B cell (primary cell): ENCODE data around the gene WDR4. TPM values are rescaled to one million over a fixed set of nuclear protein-coding genes. Genes with fewer than 3 reads are reported as not detected.
"Not testable (repeated sequence)": the region's sequence is repeated elsewhere in the genome, so short reads cannot be mapped to it uniquely, and the experiment has no call there.

Source experiments
- ATAC-seq: fragments of 200-7000 bp; cut with Tn5 transposase; one replicate; pipeline ENCODE4 v1.10.0; 2021; ENCODE audit warnings: low read depth, mild to moderate bottlenecking, moderate number of reproducible peaks, moderate library complexity
- CTCF ChIA-PET: fragments of 350-600 bp; sonication (Branson Sonifier 250); formaldehyde crosslinking; loops from one replicate; lab custom pipeline; 2021; ENCODE audit warnings: antibody characterized with exemption, inconsistent platforms; lab: Charles Lee
- POLR2A ChIA-PET: fragments of 350-600 bp; sonication (Branson Sonifier 250); formaldehyde crosslinking; loops from one replicate; lab custom pipeline; 2021; ENCODE audit warnings: antibody characterized with exemption; lab: Charles Lee
- DNase-seq: peaks from one replicate; pipeline ENCODE4 v3.0.0; 2013
- H2AFZ ChIP-seq: 2 replicates; pipeline ENCODE4 v1.6.1; 2012; ENCODE audit warnings: mild to moderate bottlenecking, low read depth, low read length; ENCODE audit not compliant: insufficient read depth, poor library complexity, severe bottlenecking
- H3K27ac ChIP-seq, 2 donors: 1 replicate in 1 of 2; 2 replicates in 1 of 2; pipeline ENCODE4 v1.5.1; 2012 to 2013; ENCODE audit warnings: low read length in 2 of 2, mild to moderate bottlenecking in 2 of 2, moderate library complexity in 1 of 2
- H3K27me3 ChIP-seq, 4 experiments: fragments of 200-600 bp in 1 of 4; sonication (generic) in 1 of 4; replicated peaks in 1 of 4; 1 replicate in 2 of 4; 2 replicates in 2 of 4; pipeline versions ENCODE4 v1.6.1 to v1.7.0; 2013 to 2016; ENCODE audit warnings: low read length in 3 of 4, mild to moderate bottlenecking in 2 of 4, mixed read lengths in 1 of 4, moderate library complexity in 1 of 4; ENCODE audit not compliant: insufficient read depth in 4 of 4, control insufficient read depth in 3 of 4; ENCODE audit errors: control extremely low read depth in 1 of 4
- H3K36me3 ChIP-seq, 2 experiments: replicated peaks in 1 of 2; 1 replicate in 1 of 2; 2 replicates in 1 of 2; pipeline versions ENCODE4 v1.6.1 to v1.7.1; 2013; ENCODE audit warnings: low read length in 1 of 2; ENCODE audit not compliant: insufficient read depth in 2 of 2, control insufficient read depth in 1 of 2; ENCODE audit errors: control extremely low read depth in 1 of 2, extremely low read depth in 1 of 2
- H3K4me1 ChIP-seq, 2 donors: fragments of 200-600 bp in 1 of 2; sonication (generic) in 1 of 2; 1 replicate in 1 of 2; 2 replicates in 1 of 2; pipeline versions ENCODE4 v1.5.1 to v1.6.1; 2013 to 2017; ENCODE audit warnings: low read length in 2 of 2; ENCODE audit not compliant: control insufficient read depth in 2 of 2, insufficient read depth in 2 of 2
- H3K4me2 ChIP-seq: replicated peaks from 2 replicates; pipeline ENCODE3; 2012; ENCODE audit warnings: mild to moderate bottlenecking, low read depth, low read length; ENCODE audit not compliant: poor library complexity, severe bottlenecking
- H3K4me3 ChIP-seq, 5 experiments: fragments of 200-600 bp in 1 of 5; sonication (generic) in 1 of 5; 1 replicate in 3 of 5; 2 replicates in 2 of 5; pipeline versions ENCODE4 v1.5.1 to v1.7.0; 2011 to 2016; ENCODE audit warnings: low read length in 4 of 5, mild to moderate bottlenecking in 4 of 5, low read depth in 2 of 5, control low read depth in 1 of 5, moderate library complexity in 1 of 5; ENCODE audit not compliant: insufficient read depth in 1 of 5; ENCODE audit errors: control extremely low read depth in 1 of 5, extremely low read depth in 1 of 5
- H3K79me2 ChIP-seq: fragments of 200-600 bp; sonication (generic); one replicate; pipeline ENCODE4 v1.6.0; 2016; ENCODE audit warnings: low read length; ENCODE audit not compliant: control insufficient read depth, insufficient read depth
- H3K9ac ChIP-seq: fragments of 200-600 bp; sonication (generic); 2 replicates; pipeline ENCODE4 v1.6.1; 2017; ENCODE audit warnings: mild to moderate bottlenecking, low read length, moderate library complexity
- H3K9me3 ChIP-seq, 3 donors: one replicate each; pipeline versions ENCODE4 v1.6.1 to v1.7.1; 2013; ENCODE audit warnings: low read length in 2 of 3; ENCODE audit not compliant: control insufficient read depth in 2 of 3, insufficient read depth in 1 of 3; ENCODE audit errors: control extremely low read depth in 1 of 3
- H4K20me1 ChIP-seq: 2 replicates; pipeline ENCODE4 v1.6.0; 2012; ENCODE audit warnings: mild to moderate bottlenecking, low read length; ENCODE audit not compliant: insufficient read depth, control insufficient read depth, poor library complexity, severe bottlenecking
- H3K27ac Mint-ChIP-seq: one replicate; pipeline ENCODE4 v1.8.0; 2021; ENCODE audit warnings: mixed read lengths
- H3K27me3 Mint-ChIP-seq: one replicate; pipeline ENCODE4 v1.8.0; 2021; ENCODE audit warnings: mixed read lengths
- H3K4me1 Mint-ChIP-seq: one replicate; pipeline ENCODE4 v1.8.0; 2021; ENCODE audit warnings: mixed read lengths
- H3K4me3 Mint-ChIP-seq: one replicate; pipeline ENCODE4 v1.8.0; 2021; ENCODE audit warnings: mixed read lengths
- H3K9me3 Mint-ChIP-seq: one replicate; pipeline ENCODE4 v1.8.0; 2022; ENCODE audit warnings: mixed read lengths; ENCODE audit not compliant: insufficient read depth
- CTCF ChIP-seq: fragments of 200-600 bp; IDR thresholded peaks from one replicate; pipeline ENCODE4 v1.8.0; 2022; ENCODE audit warnings: antibody characterized with exemption, mild to moderate bottlenecking
- EZH2 ChIP-seq: IDR thresholded peaks from 2 replicates; pipeline ENCODE4 v1.6.1; 2012; ENCODE audit warnings: borderline replicate concordance, low read depth, mild to moderate bottlenecking, moderate library complexity, low read length; ENCODE audit not compliant: insufficient read depth, poor library complexity, severe bottlenecking
- WGBS: methylation state at CpG from one replicate; pipeline ENCODE4 v1.1.5; 2013; ENCODE audit warnings: missing lambda C conversion rate; ENCODE audit not compliant: insufficient coverage; 5-methylcytosine and 5-hydroxymethylcytosine counted together
- intact Hi-C: fragments of 100-400 bp; cut with micrococcal nuclease; formaldehyde crosslinking; loops from one replicate; pipeline ENCODE4 v1.10.0; 2022
- polyA minus RNA-seq: library from RNA; depleted of rRNA, polyadenylated mRNA; stranded (reverse); fragments of >200 nt; gene quantifications from 2 replicates; pipeline ENCODE4 v1.2.3, GENCODE V29; 2012
- polyA plus RNA-seq: library from polyadenylated mRNA; depleted of rRNA; stranded (reverse); fragments of >200 nt; gene quantifications from 2 replicates; pipeline ENCODE4 v1.2.3, GENCODE V29; 2012
- total RNA-seq, 2 donors: library from RNA; stranded (reverse); fragments of 120-200 nt in 1 of 2; gene quantifications; 1 replicate in 1 of 2; 2 replicates in 1 of 2; pipeline versions ENCODE4 v1.2.3 to v1.2.4, GENCODE V29; 2013 to 2022

WDR4 gene
- total RNA-seq (40.1 TPM in 2 replicates), polyA plus RNA-seq (17.7 and 20.1 TPM in 2 replicates), polyA minus RNA-seq (35.6 and 36.2 TPM in 2 replicates)
- 7.6 TPM for total RNA-seq (2013)

GRCh38 chr21:42878993-42879787, at the start of gene WDR4:
TSS of gene WDR4 (minus strand) at chr21:42879539. CDS start at chr21:42879495, 44 bp downstream.
- peak within 1 kb of the TSS; percentile 99 for H3K27ac Mint-ChIP-seq
- peak within 1 kb of the TSS; percentile 89 for H3K9ac ChIP-seq
- WGBS: 1% methylated on average over 77 of the region's 80 CpGs
- intact Hi-C loops: loop anchor here (1.0 kb wide), 2 partner anchors 14 to 780 kb away; partner anchors contain the start of genes HSF2BP, NDUFV3 and RRP1B
- H3K4me1 ChIP-seq: peaks cover 16 to 20% of the 10 kb centered on the region in 2 donors
- peak within 1 kb of the TSS; percentile 93 for H3K4me2 ChIP-seq
- peaks cover 35% of the 10 kb centered on the region for H3K79me2 ChIP-seq
- ATAC-seq (peak; percentile 90), DNase-seq (peak; percentile 99)
- H3K27me3 ChIP-seq: no peaks in the 10 kb centered on the region
- H3K27ac ChIP-seq: peak within 1 kb of the TSS; percentile 83 to 97
- H2AFZ ChIP-seq: peak within 1 kb of the TSS; percentile 90
- ChIA-PET CTCF (no interaction called here), POLR2A (interaction anchor here (0.8 to 2.3 kb wide), 2 partner anchors 13 to 14 kb away, joined by 5 to 9 read pairs; partner anchors contain the start of gene NDUFV3)
- TF ChIP-seq CTCF (no peak), EZH2 (no peak)
- H3K27me3 Mint-ChIP-seq: no peaks in the 10 kb centered on the region
- H3K4me3 ChIP-seq: peak within 1 kb of the TSS; percentile 78 to 96 (median 82)
- H3K36me3 ChIP-seq: peaks cover 2 to 10% of the 10 kb centered on the region in 2 experiments
- H3K4me3 Mint-ChIP-seq: peak within 1 kb of the TSS; percentile 96
- peaks cover 6% of the 10 kb centered on the region for H4K20me1 ChIP-seq
- H3K9me3 Mint-ChIP-seq: no peaks in the 10 kb centered on the region
- H3K9me3 ChIP-seq: no peaks in the 10 kb centered on the region
- H3K4me1 Mint-ChIP-seq: peaks cover 30% of the 10 kb centered on the region

- ATAC-seq, H3K27me3 ChIP-seq, H3K9ac ChIP-seq, H3K4me2 ChIP-seq, H3K36me3 ChIP-seq, H2AFZ ChIP-seq, H3K9me3 ChIP-seq, H3K79me2 ChIP-seq, H3K4me3 Mint-ChIP-seq, H3K4me3 ChIP-seq, H3K9me3 Mint-ChIP-seq, POLR2A ChIA-PET, H3K27ac Mint-ChIP-seq, DNase-seq, H3K27me3 Mint-ChIP-seq, H4K20me1 ChIP-seq, H3K27ac ChIP-seq: not testable (repeated sequence)
- peaks cover 14% of the 10 kb centered on the region for H3K4me1 Mint-ChIP-seq
- H3K4me1 ChIP-seq: peaks cover 11 to 12% of the 10 kb centered on the region in 2 donors
- WGBS: 91% methylated on average over 11 of the region's 23 CpGs
- CTCF ChIA-PET: interaction anchor here (0.6 kb wide), 1 partner anchor 32 kb away, joined by 5 read pairs; no protein-coding TSS in a partner anchor
- intact Hi-C loops: loop anchor here (10.0 kb wide), 1 partner anchor 333 kb away; no protein-coding TSS in a partner anchor
These were observed 48.3 kb upstream of the WDR4 start for GRCh38 chr21:42927474-42928200.
